Measurements from ENCODE around the gene PPP1R2B.

DNA sequence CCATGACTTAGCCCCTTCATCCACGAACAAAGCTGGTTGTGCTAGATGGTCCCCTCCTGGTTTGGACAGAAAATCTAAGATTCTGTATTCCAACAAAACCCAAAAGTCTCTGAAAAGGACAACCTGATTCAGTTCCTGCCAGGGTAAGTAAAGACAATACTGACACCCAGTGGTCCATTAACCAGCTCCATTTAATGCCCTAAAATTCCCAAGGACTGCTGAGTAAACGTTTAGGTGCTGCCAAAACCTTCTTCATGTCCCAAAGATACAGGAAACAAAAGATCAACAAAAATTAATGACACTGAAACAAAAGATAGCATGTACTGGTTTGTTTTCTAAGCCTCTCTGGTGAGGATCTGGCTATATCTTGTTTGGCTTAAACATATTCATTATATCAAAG, 25.3 kb upstream of the PPP1R2B start:
- TF ChIP-seq, protein P1, sequence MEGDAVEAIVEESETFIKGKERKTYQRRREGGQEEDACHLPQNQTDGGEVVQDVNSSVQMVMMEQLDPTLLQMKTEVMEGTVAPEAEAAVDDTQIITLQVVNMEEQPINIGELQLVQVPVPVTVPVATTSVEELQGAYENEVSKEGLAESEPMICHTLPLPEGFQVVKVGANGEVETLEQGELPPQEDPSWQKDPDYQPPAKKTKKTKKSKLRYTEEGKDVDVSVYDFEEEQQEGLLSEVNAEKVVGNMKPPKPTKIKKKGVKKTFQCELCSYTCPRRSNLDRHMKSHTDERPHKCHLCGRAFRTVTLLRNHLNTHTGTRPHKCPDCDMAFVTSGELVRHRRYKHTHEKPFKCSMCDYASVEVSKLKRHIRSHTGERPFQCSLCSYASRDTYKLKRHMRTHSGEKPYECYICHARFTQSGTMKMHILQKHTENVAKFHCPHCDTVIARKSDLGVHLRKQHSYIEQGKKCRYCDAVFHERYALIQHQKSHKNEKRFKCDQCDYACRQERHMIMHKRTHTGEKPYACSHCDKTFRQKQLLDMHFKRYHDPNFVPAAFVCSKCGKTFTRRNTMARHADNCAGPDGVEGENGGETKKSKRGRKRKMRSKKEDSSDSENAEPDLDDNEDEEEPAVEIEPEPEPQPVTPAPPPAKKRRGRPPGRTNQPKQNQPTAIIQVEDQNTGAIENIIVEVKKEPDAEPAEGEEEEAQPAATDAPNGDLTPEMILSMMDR (conservative IDR thresholded peaks at IDR 0.05 in 1 of 2, IDR thresholded peaks at IDR 0.05 in 1 of 2; ENCODE audit: extremely low read depth in 1 of 2, insufficient read depth in 1 of 2, low read depth in 1 of 2, low read length in 2 of 2), result no peak
- no peak for TF ChIP-seq EZH2 (IDR thresholded peaks at IDR 0.05; ENCODE audit: borderline replicate concordance, low read length)
